GM23248 (cell line): ENCODE measurements around the gene SHANK2. TPM values are rescaled to one million over a fixed set of nuclear protein-coding genes. Genes with fewer than 3 reads are reported as not detected.

ENCODE experiments used
- DNase-seq: peaks from one replicate; pipeline ENCODE4 v3.0.0-alpha.2; 2015
- H2AFZ ChIP-seq: fragments of 200-600 bp; sonication (generic); 2 replicates; pipeline ENCODE4 v1.6.1; 2016; ENCODE audit warnings: antibody characterized with exemption
- H3F3A ChIP-seq: fragments of 200-600 bp; sonication (generic); 2 replicates; pipeline ENCODE4 v1.6.1; 2016; ENCODE audit warnings: mild to moderate bottlenecking, antibody characterized with exemption, mixed run types; ENCODE audit not compliant: insufficient read depth
- H3K27ac ChIP-seq: fragments of 200-600 bp; sonication (generic); 2 replicates; pipeline ENCODE4 v1.5.1; 2016; ENCODE audit warnings: mild to moderate bottlenecking
- H3K27me3 ChIP-seq: fragments of 200-600 bp; sonication (generic); replicated peaks from 2 replicates; pipeline ENCODE4 v1.6.1; 2016; ENCODE audit warnings: mild to moderate bottlenecking; ENCODE audit not compliant: insufficient read depth
- H3K36me3 ChIP-seq: fragments of 200-600 bp; sonication (generic); 2 replicates; pipeline ENCODE4 v1.6.1; 2016; ENCODE audit warnings: low read depth, mild to moderate bottlenecking
- H3K4me1 ChIP-seq: fragments of 200-600 bp; sonication (generic); 2 replicates; pipeline ENCODE4 v1.6.1; 2016; ENCODE audit warnings: mild to moderate bottlenecking; ENCODE audit not compliant: insufficient read depth
- H3K4me2 ChIP-seq: fragments of 200-600 bp; sonication (generic); one replicate; pipeline ENCODE4 v1.6.1; 2016; ENCODE audit warnings: mild to moderate bottlenecking; ENCODE audit not compliant: unreplicated experiment
- H3K4me3 ChIP-seq: fragments of 200-600 bp; sonication (generic); 2 replicates; pipeline ENCODE4 v1.5.1; 2016; ENCODE audit warnings: mild to moderate bottlenecking
- H3K79me2 ChIP-seq: fragments of 200-600 bp; sonication (generic); 2 replicates; pipeline ENCODE4 v1.6.1; 2016; ENCODE audit warnings: mild to moderate bottlenecking; ENCODE audit not compliant: insufficient read depth
- H3K9ac ChIP-seq: fragments of 200-600 bp; sonication (generic); 2 replicates; pipeline ENCODE4 v1.6.1; 2016; ENCODE audit warnings: mild to moderate bottlenecking
- H3K9me2 ChIP-seq: fragments of 200-600 bp; sonication (generic); 2 replicates; pipeline ENCODE4 v1.6.1; 2016; ENCODE audit warnings: mixed run types, mild to moderate bottlenecking, moderate library complexity; ENCODE audit not compliant: insufficient read depth
- H3K9me3 ChIP-seq: fragments of 200-600 bp; sonication (generic); one replicate; pipeline ENCODE4 v1.6.1; 2017; ENCODE audit warnings: low read depth
- H4K20me1 ChIP-seq: fragments of 200-600 bp; sonication (generic); 2 replicates; pipeline ENCODE4 v1.6.0; 2016; ENCODE audit not compliant: insufficient read depth
- EZH2 ChIP-seq: fragments of 200-600 bp; sonication (generic); IDR thresholded peaks from 2 replicates; pipeline ENCODE4 v1.6.1; 2018; ENCODE audit warnings: antibody characterized with exemption, mild to moderate bottlenecking; ENCODE audit not compliant: insufficient read depth, poor library complexity, severe bottlenecking
- EZH2phosphoT487 ChIP-seq: fragments of 200-600 bp; sonication (generic); IDR thresholded peaks from 2 replicates; pipeline ENCODE4 v1.6.1; 2018; ENCODE audit warnings: antibody characterized with exemption, moderate library complexity, mild to moderate bottlenecking, low read depth; ENCODE audit not compliant: insufficient read depth
- WGBS, 2 experiments: methylation state at CpG; one replicate each; pipeline ENCODE4 v1.1.6; 2015 to 2017; ENCODE audit warnings: low lambda C conversion rate in 2 of 2, low coverage in 1 of 2; ENCODE audit errors: missing lambda C conversion rate in 2 of 2; 5-methylcytosine and 5-hydroxymethylcytosine counted together
- in situ Hi-C: fragments of 300-500 bp; cut with MboI; formaldehyde crosslinking; loops from 2 replicates; pipeline ENCODE4 v1.15.0; 2020
- polyA plus RNA-seq: library from polyadenylated mRNA; unstranded; fragments of >200 nt; fragmentation: Nextera tagmentation; extraction: Ambion mirVana; gene quantifications from 2 replicates; pipeline ENCODE4 v1.2.1, GENCODE V29; 2016
- total RNA-seq: library from RNA; depleted of rRNA; stranded (reverse); fragments of >200 nt; shearing (Covaris generic); gene quantifications from 2 replicates; pipeline ENCODE4 v1.2.3, GENCODE V29; 2014

The SHANK2 gene
- total and polyA plus RNA-seq, 2 experiments from 2014 or later: 0.22 to 0.30 TPM

GRCh38 chr11:71244116-71244810 lies 8.1 kb downstream of the SHANK2 start:
- Histone ChIP-seq H3F3A (peaks cover 6% of the 10 kb centered on the region; the same call in 1 of the 2 replicates), H3K36me3 (no peaks in the 10 kb centered on the region), H3K4me3 (no peak overlapping the region), H3K9ac (no peak overlapping the region), H3K27me3 (peaks cover 23% of the 10 kb centered on the region), H3K79me2 (no peaks in the 10 kb centered on the region), H3K9me3 (no peaks in the 10 kb centered on the region), H3K27ac (no peak overlapping the region), H2AFZ (no peak overlapping the region), H3K9me2 (no peaks in the 10 kb centered on the region), H3K4me1 (peaks cover 9% of the 10 kb centered on the region; the same call in 1 of the 2 replicates), H3K4me2 (no peak overlapping the region), H4K20me1 (no peaks in the 10 kb centered on the region)
- peak; percentile 59 for DNase-seq
- 37 to 46% methylated on average over 12 of the region's 12 CpGs for WGBS, 2 experiments
- TF ChIP-seq EZH2phosphoT487 (no peak), EZH2 (no peak)
- in situ Hi-C loops: no loop called here

- WGBS, 2 experiments: 65% methylated on average over 6 of the region's 6 CpGs
- Histone ChIP-seq H2AFZ (no peak overlapping the region), H3F3A (peaks cover 6% of the 10 kb centered on the region; the same call in 1 of the 2 replicates), H3K9ac (no peak overlapping the region), H4K20me1 (no peaks in the 10 kb centered on the region), H3K4me2 (no peak overlapping the region), H3K9me3 (no peaks in the 10 kb centered on the region), H3K4me3 (no peak overlapping the region), H3K36me3 (no peaks in the 10 kb centered on the region), H3K27me3 (peaks cover 17% of the 10 kb centered on the region), H3K27ac (no peak overlapping the region), H3K79me2 (no peaks in the 10 kb centered on the region), H3K9me2 (no peaks in the 10 kb centered on the region), H3K4me1 (peaks cover 9% of the 10 kb centered on the region; the same call in 1 of the 2 replicates)
- in situ Hi-C loops: no loop called here
- no peak for DNase-seq
- TF ChIP-seq EZH2 (no peak), EZH2phosphoT487 (no peak)
Observed at GRCh38 chr11:71242391-71242790, 10.0 kb downstream of the SHANK2 start.

GRCh38 chr11:71241721-71242259 lies 10.6 kb downstream of the SHANK2 start:
- H3K36me3 ChIP-seq: no peaks in the 10 kb centered on the region
- no peak for TF ChIP-seq EZH2phosphoT487
- no peak for TF ChIP-seq EZH2
- H3K9ac ChIP-seq: no peak overlapping the region
- in situ Hi-C loops: no loop called here
- H3K9me2 ChIP-seq: no peaks in the 10 kb centered on the region
- peaks cover 9% of the 10 kb centered on the region; the same call in 1 of the 2 replicates for H3K4me1 ChIP-seq
- no peaks in the 10 kb centered on the region for H3K9me3 ChIP-seq
- 0 out of 2 replicates have a peak overlapping the region, but pooled peaks have one; percentile 53 for H3K4me3 ChIP-seq
- H3K27me3 ChIP-seq: peaks cover 11% of the 10 kb centered on the region; the same call in 1 of the 2 replicates
- no peak overlapping the region; the same call in 1 of the 2 replicates for H3K27ac ChIP-seq
- H3F3A ChIP-seq: peaks cover 6% of the 10 kb centered on the region; the same call in 1 of the 2 replicates
- no peaks in the 10 kb centered on the region for H4K20me1 ChIP-seq
- WGBS, 2 experiments: 71 to 74% methylated on average over 6 of the region's 6 CpGs
- H3K79me2 ChIP-seq: no peaks in the 10 kb centered on the region
- H2AFZ ChIP-seq: no peak overlapping the region
- peak overlapping the region; percentile 43 for H3K4me2 ChIP-seq
- DNase-seq: no peak

GRCh38 chr11:71240865-71241691 lies 11.3 kb downstream of the SHANK2 start:
- H3K4me1 ChIP-seq: peaks cover 9% of the 10 kb centered on the region; the same call in 1 of the 2 replicates
- no peaks in the 10 kb centered on the region for H3K36me3 ChIP-seq
- peak overlapping the region; percentile 51 for H3K9ac ChIP-seq
- H3K4me3 ChIP-seq: peak overlapping the region; percentile 53
- H3K79me2 ChIP-seq: no peaks in the 10 kb centered on the region
- H3K27me3 ChIP-seq: peaks cover 6% of the 10 kb centered on the region; the same call in 1 of the 2 replicates
- peak overlapping the region; percentile 29; the same call in 1 of the 2 replicates for H2AFZ ChIP-seq
- no peak for TF ChIP-seq EZH2phosphoT487
- TF ChIP-seq EZH2: no peak
- H3K4me2 ChIP-seq: peak overlapping the region; percentile 43
- H4K20me1 ChIP-seq: no peaks in the 10 kb centered on the region
- H3K9me2 ChIP-seq: no peaks in the 10 kb centered on the region
- in situ Hi-C loops: no loop called here
- H3K27ac ChIP-seq: peak overlapping the region; percentile 44
- H3K9me3 ChIP-seq: no peaks in the 10 kb centered on the region
- peak; percentile 84 for DNase-seq
- peaks cover 6% of the 10 kb centered on the region; the same call in 1 of the 2 replicates for H3F3A ChIP-seq
- WGBS, 2 experiments: 16 to 17% methylated on average over 17 of the region's 17 CpGs
